Lower leg skin (tissue), 3 donors: ENCODE measurements around the gene DUS2.

Experiments used
- POLR2A ChIP-seq, 2 donors: fragments of 450-650 bp; IDR thresholded peaks; one replicate each; pipeline ENCODE4 v1.6.1; 2016 to 2017; ENCODE audit warnings: antibody characterized with exemption in 2 of 2, mild to moderate bottlenecking in 1 of 2, moderate library complexity in 1 of 2
- TF ChIP-seq, protein P1 (sequence below), 3 donors: fragments of 450-650 bp; IDR thresholded peaks; one replicate each; pipeline ENCODE4 v1.5.1; 2016; ENCODE audit warnings: antibody characterized with exemption in 3 of 3, mild to moderate bottlenecking in 3 of 3, moderate library complexity in 2 of 3

- TF ChIP-seq POLR2A (IDR thresholded peaks at IDR 0.05) = no peak
- TF ChIP-seq, protein P1, sequence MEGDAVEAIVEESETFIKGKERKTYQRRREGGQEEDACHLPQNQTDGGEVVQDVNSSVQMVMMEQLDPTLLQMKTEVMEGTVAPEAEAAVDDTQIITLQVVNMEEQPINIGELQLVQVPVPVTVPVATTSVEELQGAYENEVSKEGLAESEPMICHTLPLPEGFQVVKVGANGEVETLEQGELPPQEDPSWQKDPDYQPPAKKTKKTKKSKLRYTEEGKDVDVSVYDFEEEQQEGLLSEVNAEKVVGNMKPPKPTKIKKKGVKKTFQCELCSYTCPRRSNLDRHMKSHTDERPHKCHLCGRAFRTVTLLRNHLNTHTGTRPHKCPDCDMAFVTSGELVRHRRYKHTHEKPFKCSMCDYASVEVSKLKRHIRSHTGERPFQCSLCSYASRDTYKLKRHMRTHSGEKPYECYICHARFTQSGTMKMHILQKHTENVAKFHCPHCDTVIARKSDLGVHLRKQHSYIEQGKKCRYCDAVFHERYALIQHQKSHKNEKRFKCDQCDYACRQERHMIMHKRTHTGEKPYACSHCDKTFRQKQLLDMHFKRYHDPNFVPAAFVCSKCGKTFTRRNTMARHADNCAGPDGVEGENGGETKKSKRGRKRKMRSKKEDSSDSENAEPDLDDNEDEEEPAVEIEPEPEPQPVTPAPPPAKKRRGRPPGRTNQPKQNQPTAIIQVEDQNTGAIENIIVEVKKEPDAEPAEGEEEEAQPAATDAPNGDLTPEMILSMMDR (IDR thresholded peaks at IDR 0.05) = no peak
Observed at GRCh38 chr16:68028996-68029395, 5.9 kb downstream of the DUS2 start.
